ENCODE data around the gene CLDN2.

- TF ChIP-seq POLR2A (IDR thresholded peaks at IDR 0.05; ENCODE audit: low read depth, low read length): no peak
- no peak for TF ChIP-seq SPI1 (IDR thresholded peaks at IDR 0.05; ENCODE audit: low read depth, low read length)
- no peak for TF ChIP-seq TAF1 (IDR thresholded peaks at IDR 0.05; ENCODE audit: low read depth, low read length)
These were observed 44.1 kb downstream of the CLDN2 start for GRCh38 chrX:106964290-106964689.
